WTC11 (cell line): ENCODE data around the gene KRT28. TPM values are rescaled to one million over a fixed set of nuclear protein-coding genes. Genes with fewer than 3 reads are reported as not detected.
A peak's percentile ranks its signal among the peaks of the same experiment; 100 is the strongest.

Source experiments
- ATAC-seq: fragments of 200-7000 bp; cut with Tn5 transposase; 2 replicates; pipeline ENCODE4 v1.10.0; 2021; ENCODE audit warnings: mild to moderate bottlenecking, moderate library complexity
- CTCF ChIA-PET: fragments of 300-600 bp; sonication (Branson Sonifier 250); formaldehyde crosslinking; loops from one replicate; lab custom pipeline; 2021; ENCODE audit warnings: antibody characterized with exemption; lab: Charles Lee
- POLR2A ChIA-PET: fragments of 350-600 bp; sonication (Branson Sonifier 250); formaldehyde crosslinking; loops from one replicate; lab custom pipeline; 2021; ENCODE audit warnings: antibody characterized with exemption; lab: Charles Lee
- DNase-seq: peaks from one replicate; pipeline ENCODE4 v3.0.0; 2021; ENCODE audit warnings: low spot score
- H3K27ac Mint-ChIP-seq: 2 replicates; pipeline ENCODE4 v1.8.0; 2021; ENCODE audit warnings: mixed read lengths
- H3K27me3 Mint-ChIP-seq: 2 replicates; pipeline ENCODE4 v1.8.0; 2021; ENCODE audit warnings: low read depth, mild to moderate bottlenecking, moderate library complexity, mixed read lengths
- H3K36me3 Mint-ChIP-seq: 2 replicates; pipeline ENCODE4 v1.8.0; 2021; ENCODE audit warnings: mixed read lengths
- H3K4me1 Mint-ChIP-seq: 2 replicates; pipeline ENCODE4 v1.8.0; 2022; ENCODE audit warnings: mixed read lengths
- H3K4me3 Mint-ChIP-seq: 2 replicates; pipeline ENCODE4 v1.8.0; 2021; ENCODE audit warnings: mild to moderate bottlenecking, moderate library complexity, mixed read lengths
- H3K9me3 Mint-ChIP-seq: 2 replicates; pipeline ENCODE4 v1.8.0; 2021; ENCODE audit warnings: mixed read lengths
- ATF1 ChIP-seq: sonication (generic); formaldehyde crosslinking; IDR thresholded peaks from 2 replicates; pipeline ENCODE4 v1.8.1; 2023; ENCODE audit warnings: mild to moderate bottlenecking, moderate library complexity, missing genetic modification reagents
- CBFB ChIP-seq: sonication (generic); formaldehyde crosslinking; IDR thresholded peaks from 2 replicates; pipeline ENCODE4 v1.8.1; 2022; ENCODE audit warnings: mild to moderate bottlenecking, low read depth, missing genetic modification reagents
- CDX4 ChIP-seq: fragments of 250-450 bp; sonication (Bioruptor Pico); IDR thresholded peaks from 2 replicates; pipeline ENCODE4 v1.9.0; 2021; ENCODE audit warnings: moderate library complexity, mild to moderate bottlenecking, inconsistent platforms, borderline replicate concordance
- CREM ChIP-seq: sonication (generic); formaldehyde crosslinking; IDR thresholded peaks from 2 replicates; pipeline ENCODE4 v1.8.1; 2022; ENCODE audit warnings: mild to moderate bottlenecking, missing genetic modification reagents, moderate library complexity
- ELF4 ChIP-seq: sonication (generic); formaldehyde crosslinking; IDR thresholded peaks from 2 replicates; pipeline ENCODE4 v1.8.1; 2022; ENCODE audit warnings: low read depth, mild to moderate bottlenecking, moderate library complexity, missing genetic modification reagents
- GABPB1 ChIP-seq: sonication (generic); formaldehyde crosslinking; IDR thresholded peaks from 2 replicates; pipeline ENCODE4 v1.8.1; 2023; ENCODE audit warnings: mild to moderate bottlenecking, missing genetic modification reagents
- GRHL2 ChIP-seq: fragments of 250-450 bp; sonication (Bioruptor Pico); IDR thresholded peaks from 2 replicates; pipeline ENCODE4 v1.8.0; 2022; ENCODE audit warnings: mild to moderate bottlenecking, moderate library complexity; ENCODE audit not compliant: insufficient replicate concordance, severe bottlenecking
- NFE2L1 ChIP-seq: sonication (generic); formaldehyde crosslinking; IDR thresholded peaks from 2 replicates; pipeline ENCODE4 v1.8.1; 2023; ENCODE audit warnings: missing genetic modification reagents
- NR1H2 ChIP-seq: sonication (generic); formaldehyde crosslinking; IDR thresholded peaks from 2 replicates; pipeline ENCODE4 v1.9.0; 2021; ENCODE audit warnings: mild to moderate bottlenecking, moderate library complexity, missing genetic modification reagents
- STAT6 ChIP-seq: sonication (generic); formaldehyde crosslinking; conservative IDR thresholded peaks from 2 replicates; pipeline ENCODE4 v1.8.1; 2023; ENCODE audit warnings: mild to moderate bottlenecking, low read depth, missing genetic modification reagents, moderate library complexity
- ZBTB43 ChIP-seq: sonication (generic); formaldehyde crosslinking; IDR thresholded peaks from 2 replicates; pipeline ENCODE4 v1.8.1; 2023; ENCODE audit warnings: mild to moderate bottlenecking, missing genetic modification reagents
- ZNF232 ChIP-seq: sonication (generic); formaldehyde crosslinking; IDR thresholded peaks from 2 replicates; pipeline ENCODE4 v1.8.0; 2022; ENCODE audit warnings: mild to moderate bottlenecking, missing genetic modification reagents
- ZNF671 ChIP-seq: fragments of 250-450 bp; sonication (Bioruptor Pico); IDR thresholded peaks from 2 replicates; pipeline ENCODE4 v1.8.0; 2021; ENCODE audit warnings: mild to moderate bottlenecking
- ZSCAN18 ChIP-seq: fragments of 250-450 bp; sonication (Bioruptor Pico); IDR thresholded peaks from 2 replicates; pipeline ENCODE4 v2.1.2; 2022; ENCODE audit warnings: mild to moderate bottlenecking, moderate library complexity
- total RNA-seq: library from RNA; stranded (reverse); gene quantifications from 3 replicates; pipeline ENCODE4 v1.2.3, GENCODE V29; 2021
- TF ChIP-seq, protein P1 (sequence below): sonication (generic); formaldehyde crosslinking; IDR thresholded peaks from 2 replicates; pipeline ENCODE4 v1.8.0; 2022; ENCODE audit warnings: mild to moderate bottlenecking, missing genetic modification reagents
- TF ChIP-seq, protein P2 (sequence below): sonication (generic); formaldehyde crosslinking; IDR thresholded peaks from 2 replicates; pipeline ENCODE4 v1.8.1; 2022; ENCODE audit warnings: low read depth, missing genetic modification reagents, borderline replicate concordance
- TF ChIP-seq, protein P3 (sequence below): sonication (generic); formaldehyde crosslinking; conservative IDR thresholded peaks from 2 replicates; pipeline ENCODE4 v1.8.1; 2022; ENCODE audit warnings: mild to moderate bottlenecking, missing genetic modification reagents
- TF ChIP-seq, protein P4 (sequence below): fragments of 200-600 bp; IDR thresholded peaks from 2 replicates; pipeline ENCODE4 v1.8.0; 2022; ENCODE audit warnings: antibody characterized with exemption

KRT28 gene
- total RNA-seq, 1 experiment from 2014 or later: not detected

- DNase-seq: no peak
- ChIA-PET POLR2A (no interaction called here), CTCF (interaction anchor here (0.5 to 3.6 kb wide), 3 partner anchors 10 to 177 kb away, joined by 3 to 28 read pairs (median 4); no protein-coding TSS in a partner anchor)
- Mint-ChIP-seq H3K27ac (no peak overlapping the region), H3K4me1 (no peaks in the 10 kb centered on the region), H3K9me3 (no peaks in the 10 kb centered on the region), H3K4me3 (no peak overlapping the region), H3K36me3 (no peaks in the 10 kb centered on the region)
- ATAC-seq: no peak
- TF ChIP-seq STAT6: no peak
- TF ChIP-seq, protein P1, sequence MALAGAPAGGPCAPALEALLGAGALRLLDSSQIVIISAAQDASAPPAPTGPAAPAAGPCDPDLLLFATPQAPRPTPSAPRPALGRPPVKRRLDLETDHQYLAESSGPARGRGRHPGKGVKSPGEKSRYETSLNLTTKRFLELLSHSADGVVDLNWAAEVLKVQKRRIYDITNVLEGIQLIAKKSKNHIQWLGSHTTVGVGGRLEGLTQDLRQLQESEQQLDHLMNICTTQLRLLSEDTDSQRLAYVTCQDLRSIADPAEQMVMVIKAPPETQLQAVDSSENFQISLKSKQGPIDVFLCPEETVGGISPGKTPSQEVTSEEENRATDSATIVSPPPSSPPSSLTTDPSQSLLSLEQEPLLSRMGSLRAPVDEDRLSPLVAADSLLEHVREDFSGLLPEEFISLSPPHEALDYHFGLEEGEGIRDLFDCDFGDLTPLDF (CRISPR knock-in tag): no peak
- TF ChIP-seq, protein P2, sequence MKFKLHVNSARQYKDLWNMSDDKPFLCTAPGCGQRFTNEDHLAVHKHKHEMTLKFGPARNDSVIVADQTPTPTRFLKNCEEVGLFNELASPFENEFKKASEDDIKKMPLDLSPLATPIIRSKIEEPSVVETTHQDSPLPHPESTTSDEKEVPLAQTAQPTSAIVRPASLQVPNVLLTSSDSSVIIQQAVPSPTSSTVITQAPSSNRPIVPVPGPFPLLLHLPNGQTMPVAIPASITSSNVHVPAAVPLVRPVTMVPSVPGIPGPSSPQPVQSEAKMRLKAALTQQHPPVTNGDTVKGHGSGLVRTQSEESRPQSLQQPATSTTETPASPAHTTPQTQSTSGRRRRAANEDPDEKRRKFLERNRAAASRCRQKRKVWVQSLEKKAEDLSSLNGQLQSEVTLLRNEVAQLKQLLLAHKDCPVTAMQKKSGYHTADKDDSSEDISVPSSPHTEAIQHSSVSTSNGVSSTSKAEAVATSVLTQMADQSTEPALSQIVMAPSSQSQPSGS (CRISPR knock-in tag): no peak
- no peak for TF ChIP-seq ZBTB43 (CRISPR knock-in tag)
- TF ChIP-seq, protein P3, sequence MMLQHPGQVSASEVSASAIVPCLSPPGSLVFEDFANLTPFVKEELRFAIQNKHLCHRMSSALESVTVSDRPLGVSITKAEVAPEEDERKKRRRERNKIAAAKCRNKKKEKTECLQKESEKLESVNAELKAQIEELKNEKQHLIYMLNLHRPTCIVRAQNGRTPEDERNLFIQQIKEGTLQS: no peak
- TF ChIP-seq ZNF671 (CRISPR knock-in tag): no peak
- TF ChIP-seq, all 79 proteins: peak for 0
- H3K27me3 Mint-ChIP-seq: peaks cover 6% of the 10 kb centered on the region
These were observed 5.9 kb downstream of the KRT28 start for GRCh38 chr17:40793832-40794231.

DNA sequence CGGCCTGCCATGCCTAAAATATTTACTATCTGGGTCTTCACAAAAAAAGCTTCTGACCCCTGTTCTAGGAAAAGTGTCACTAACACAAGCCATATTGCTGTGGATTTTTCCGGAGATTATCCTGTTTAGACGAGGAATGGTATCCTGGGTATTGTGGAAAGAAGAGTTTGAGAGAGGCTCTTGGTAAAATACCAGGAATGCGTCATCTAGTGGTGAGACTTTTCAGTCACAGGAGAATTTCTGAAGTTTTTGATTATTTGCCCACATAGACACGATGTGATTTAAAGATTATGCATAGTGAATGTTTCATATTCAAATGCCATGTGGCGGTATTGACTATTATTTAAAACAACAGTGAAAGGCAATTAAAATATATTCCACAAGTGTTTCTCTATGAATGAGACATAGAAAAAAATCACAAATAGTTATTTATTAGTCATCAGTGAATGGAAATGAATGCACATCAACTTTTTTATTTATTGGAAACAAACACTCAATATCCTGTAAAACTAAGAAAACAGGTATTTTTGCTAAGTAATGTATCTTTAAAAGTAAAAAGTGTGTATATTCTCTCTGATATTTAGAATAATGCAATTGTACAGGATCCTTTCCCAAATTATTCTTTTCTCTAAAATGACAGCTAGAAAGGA lies 7.8 kb downstream of the KRT28 start:
- ChIA-PET POLR2A (no interaction called here), CTCF (interaction anchor here (1.0 to 3.6 kb wide), 5 partner anchors 12 to 175 kb away, joined by 3 to 28 read pairs (median 4); no protein-coding TSS in a partner anchor)
- H3K4me3 Mint-ChIP-seq: no peak overlapping the region
- H3K4me1 Mint-ChIP-seq: no peaks in the 10 kb centered on the region
- DNase-seq: no peak
- no peak; the same call in 1 of the 2 replicates for ATAC-seq
- H3K36me3 Mint-ChIP-seq: no peaks in the 10 kb centered on the region
- TF ChIP-seq ELF4: no peak
- no peak for TF ChIP-seq CREM
- no peak for TF ChIP-seq ATF1 (CRISPR knock-in tag)
- TF ChIP-seq, protein P4, sequence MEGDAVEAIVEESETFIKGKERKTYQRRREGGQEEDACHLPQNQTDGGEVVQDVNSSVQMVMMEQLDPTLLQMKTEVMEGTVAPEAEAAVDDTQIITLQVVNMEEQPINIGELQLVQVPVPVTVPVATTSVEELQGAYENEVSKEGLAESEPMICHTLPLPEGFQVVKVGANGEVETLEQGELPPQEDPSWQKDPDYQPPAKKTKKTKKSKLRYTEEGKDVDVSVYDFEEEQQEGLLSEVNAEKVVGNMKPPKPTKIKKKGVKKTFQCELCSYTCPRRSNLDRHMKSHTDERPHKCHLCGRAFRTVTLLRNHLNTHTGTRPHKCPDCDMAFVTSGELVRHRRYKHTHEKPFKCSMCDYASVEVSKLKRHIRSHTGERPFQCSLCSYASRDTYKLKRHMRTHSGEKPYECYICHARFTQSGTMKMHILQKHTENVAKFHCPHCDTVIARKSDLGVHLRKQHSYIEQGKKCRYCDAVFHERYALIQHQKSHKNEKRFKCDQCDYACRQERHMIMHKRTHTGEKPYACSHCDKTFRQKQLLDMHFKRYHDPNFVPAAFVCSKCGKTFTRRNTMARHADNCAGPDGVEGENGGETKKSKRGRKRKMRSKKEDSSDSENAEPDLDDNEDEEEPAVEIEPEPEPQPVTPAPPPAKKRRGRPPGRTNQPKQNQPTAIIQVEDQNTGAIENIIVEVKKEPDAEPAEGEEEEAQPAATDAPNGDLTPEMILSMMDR: peak; percentile 27; the same call in 1 of the 2 replicates
- no peaks in the 10 kb centered on the region for H3K9me3 Mint-ChIP-seq
- H3K27ac Mint-ChIP-seq: no peak overlapping the region
- peaks cover 8% of the 10 kb centered on the region for H3K27me3 Mint-ChIP-seq

DNA sequence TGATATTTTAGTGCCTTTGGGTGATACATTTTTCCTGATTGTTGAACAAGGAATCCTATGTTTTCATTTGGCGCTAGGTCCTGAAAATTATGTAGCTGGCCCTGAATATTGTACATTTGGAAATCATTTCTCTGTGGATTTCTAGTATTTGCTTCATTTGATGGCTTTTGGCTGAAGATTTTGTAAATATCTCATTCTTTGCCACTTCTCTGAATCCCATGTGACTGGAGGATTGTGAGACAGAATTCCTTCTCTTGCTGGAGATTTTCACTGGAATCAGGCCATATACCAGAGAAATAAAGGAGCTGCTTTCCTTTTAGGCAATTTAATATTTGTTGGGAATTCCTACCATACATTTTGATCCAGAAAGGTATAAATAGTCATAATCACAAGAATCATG lies 8.6 kb downstream of the KRT28 start:
- no peak overlapping the region for H3K4me3 Mint-ChIP-seq
- H3K4me1 Mint-ChIP-seq: no peaks in the 10 kb centered on the region
- no peak for ATAC-seq
- ChIA-PET POLR2A (interaction anchor here (0.5 kb wide), 1 partner anchor 164 kb away, joined by 5 read pairs; no protein-coding TSS in a partner anchor), CTCF (interaction anchor here (1.0 to 3.6 kb wide), 3 partner anchors 13 to 175 kb away, joined by 3 to 28 read pairs (median 4); no protein-coding TSS in a partner anchor)
- DNase-seq: no peak
- no peak overlapping the region for H3K27ac Mint-ChIP-seq
- no peaks in the 10 kb centered on the region for H3K36me3 Mint-ChIP-seq
- H3K9me3 Mint-ChIP-seq: no peaks in the 10 kb centered on the region
- H3K27me3 Mint-ChIP-seq: peaks cover 8% of the 10 kb centered on the region
- TF ChIP-seq ZSCAN18: no peak
- no peak for TF ChIP-seq NR1H2 (CRISPR knock-in tag)
- no peak for TF ChIP-seq CDX4
- TF ChIP-seq ZNF671 (CRISPR knock-in tag): no peak
- no peak for TF ChIP-seq GRHL2
- TF ChIP-seq GABPB1: no peak
- no peak for TF ChIP-seq NFE2L1
- no peak for TF ChIP-seq ZNF232 (CRISPR knock-in tag)
- no peak for TF ChIP-seq CBFB (CRISPR knock-in tag)
- TF ChIP-seq ZBTB43 (CRISPR knock-in tag): no peak
